H9 (cell line): Measurements from ENCODE around the gene MTARC2. TPM values are rescaled to one million over a fixed set of nuclear protein-coding genes. Genes with fewer than 3 reads are reported as not detected.
A peak's percentile ranks its signal among the peaks of the same experiment; 100 is the strongest.

Source experiments
- DNase-seq: peaks from one replicate; pipeline ENCODE4 v3.0.0-alpha.2; 2017
- H2AFZ ChIP-seq: one replicate; pipeline ENCODE4 v1.6.1; 2013; ENCODE audit warnings: mild to moderate bottlenecking, low read length, control low read depth, moderate library complexity
- H2AK5ac ChIP-seq: 2 replicates; pipeline ENCODE4 v1.6.1; 2013; ENCODE audit warnings: low read length, control low read depth, mixed read lengths; ENCODE audit not compliant: insufficient read length
- H2BK120ac ChIP-seq: one replicate; pipeline ENCODE4 v1.6.1; 2013; ENCODE audit warnings: low read depth, mild to moderate bottlenecking, low read length, control low read depth, inconsistent platforms; ENCODE audit not compliant: poor library complexity, severe bottlenecking
- H2BK12ac ChIP-seq: 2 replicates; pipeline ENCODE4 v1.6.1; 2013; ENCODE audit warnings: low read length, control low read depth, mixed read lengths, low read depth; ENCODE audit not compliant: insufficient read length
- H2BK15ac ChIP-seq: 2 replicates; pipeline ENCODE4 v1.6.1; 2013; ENCODE audit warnings: low read depth, low read length, control low read depth
- H2BK20ac ChIP-seq: one replicate; pipeline ENCODE4 v1.6.1; 2013; ENCODE audit warnings: low read depth, mild to moderate bottlenecking, low read length, control low read depth, inconsistent platforms; ENCODE audit not compliant: poor library complexity, severe bottlenecking
- H2BK5ac ChIP-seq: 2 replicates; pipeline ENCODE4 v1.6.1; 2013; ENCODE audit warnings: low read length, control low read depth, mixed read lengths; ENCODE audit not compliant: insufficient read length
- H3K14ac ChIP-seq: 2 replicates; pipeline ENCODE4 v1.6.1; 2013; ENCODE audit warnings: low read length, control low read depth; ENCODE audit not compliant: insufficient read depth
- H3K18ac ChIP-seq: 2 replicates; pipeline ENCODE4 v1.6.1; 2013; ENCODE audit warnings: low read depth, mild to moderate bottlenecking, mixed read lengths, low read length, control low read depth; ENCODE audit not compliant: insufficient read length
- H3K23ac ChIP-seq: 2 replicates; pipeline ENCODE4 v1.6.1; 2013; ENCODE audit warnings: low read length, control low read depth, mixed read lengths, low read depth; ENCODE audit not compliant: insufficient read length
- H3K23me2 ChIP-seq: 2 replicates; pipeline ENCODE4 v1.6.1; 2013; ENCODE audit warnings: low read depth, mild to moderate bottlenecking, mixed read lengths, low read length, control low read depth; ENCODE audit not compliant: insufficient read length, poor library complexity, severe bottlenecking
- H3K27ac ChIP-seq: 2 replicates; pipeline ENCODE4 v1.5.1; 2013; ENCODE audit warnings: low read length, control low read depth, mixed read lengths, low read depth; ENCODE audit not compliant: insufficient read length
- H3K27me3 ChIP-seq: 2 replicates; pipeline ENCODE4 v1.6.1; 2013; ENCODE audit warnings: low read length, control low read depth, inconsistent platforms; ENCODE audit not compliant: insufficient read depth
- H3K4ac ChIP-seq: 2 replicates; pipeline ENCODE4 v1.6.1; 2013; ENCODE audit warnings: low read depth, mild to moderate bottlenecking, control low read depth, inconsistent platforms, low read length, moderate library complexity
- H3K4me1 ChIP-seq: 2 replicates; pipeline ENCODE4 v1.6.1; 2013; ENCODE audit warnings: low read length, control low read depth, inconsistent platforms; ENCODE audit not compliant: insufficient read depth
- H3K4me2 ChIP-seq: 2 replicates; pipeline ENCODE4 v1.6.1; 2013; ENCODE audit warnings: low read length, control low read depth, mixed read lengths; ENCODE audit not compliant: insufficient read length, insufficient read depth
- H3K56ac ChIP-seq: 2 replicates; pipeline ENCODE4 v1.6.1; 2013; ENCODE audit warnings: low read depth, mild to moderate bottlenecking, mixed read lengths, low read length, control low read depth; ENCODE audit not compliant: insufficient read length
- H3K79me1 ChIP-seq: 2 replicates; pipeline ENCODE4 v1.6.1; 2013; ENCODE audit warnings: low read depth, mild to moderate bottlenecking, moderate library complexity, low read length, control low read depth, inconsistent platforms; ENCODE audit not compliant: insufficient read depth, poor library complexity, severe bottlenecking
- H3K79me2 ChIP-seq: 2 replicates; pipeline ENCODE4 v1.6.1; 2013; ENCODE audit warnings: low read length, control low read depth, inconsistent platforms; ENCODE audit not compliant: insufficient read depth
- H3K9ac ChIP-seq: 2 replicates; pipeline ENCODE4 v1.6.1; 2013; ENCODE audit warnings: low read length, control low read depth, mixed read lengths; ENCODE audit not compliant: insufficient read length; ENCODE audit errors: extremely low read depth
- H3K9me3 ChIP-seq: one replicate; pipeline ENCODE4 v1.6.1; 2013; ENCODE audit warnings: low read depth, low read length, inconsistent platforms; ENCODE audit not compliant: control insufficient read depth
- H3T11ph ChIP-seq: one replicate; pipeline ENCODE4 v1.6.1; 2013; ENCODE audit warnings: mild to moderate bottlenecking, low read length, control low read depth, inconsistent platforms
- H4K20me1 ChIP-seq: one replicate; pipeline ENCODE4 v1.6.1; 2013; ENCODE audit not compliant: control insufficient read depth, insufficient read length, insufficient read depth
- H4K5ac ChIP-seq: 2 replicates; pipeline ENCODE4 v1.6.1; 2013; ENCODE audit warnings: low read depth, mild to moderate bottlenecking, mixed read lengths, low read length, control low read depth; ENCODE audit not compliant: insufficient read length
- H4K8ac ChIP-seq: replicated peaks from 2 replicates; pipeline ENCODE4 v1.6.1; 2013; ENCODE audit warnings: low read length, control low read depth, mixed read lengths, low read depth; ENCODE audit not compliant: insufficient read length
- H4K91ac ChIP-seq: 2 replicates; pipeline ENCODE4 v1.6.1; 2013; ENCODE audit warnings: low read depth, mild to moderate bottlenecking, moderate library complexity, mixed read lengths, low read length, control low read depth; ENCODE audit not compliant: insufficient read length
- H3K27ac Mint-ChIP-seq, 3 experiments: 2 replicates in 2 of 3; 3 replicates in 1 of 3; pipeline ENCODE4 v1.8.0; 2020 to 2021; ENCODE audit warnings: mixed read lengths in 3 of 3, mild to moderate bottlenecking in 1 of 3, moderate library complexity in 1 of 3
- H3K27me3 Mint-ChIP-seq: 2 replicates; pipeline ENCODE4 v1.8.0; 2021; ENCODE audit warnings: low read depth, mild to moderate bottlenecking, moderate library complexity, mixed read lengths
- H3K36me3 Mint-ChIP-seq, 3 experiments: 2 replicates in 2 of 3; 3 replicates in 1 of 3; pipeline ENCODE4 v1.8.0; 2020 to 2021; ENCODE audit warnings: low read depth in 3 of 3, mixed read lengths in 3 of 3; ENCODE audit not compliant: insufficient read depth in 1 of 3
- H3K4me1 Mint-ChIP-seq, 2 experiments: 2 replicates each; pipeline ENCODE4 v1.8.0; 2020; ENCODE audit warnings: mixed read lengths in 2 of 2
- H3K4me3 Mint-ChIP-seq, 2 experiments: 2 replicates in 1 of 2; 3 replicates in 1 of 2; pipeline ENCODE4 v1.8.0; 2020 to 2021; ENCODE audit warnings: mild to moderate bottlenecking in 2 of 2, mixed read lengths in 2 of 2, moderate library complexity in 1 of 2
- H3K9me3 Mint-ChIP-seq, 2 experiments: 2 replicates in 1 of 2; 3 replicates in 1 of 2; pipeline ENCODE4 v1.8.0; 2020; ENCODE audit warnings: mild to moderate bottlenecking in 2 of 2, mixed read lengths in 2 of 2, moderate library complexity in 1 of 2
- WGBS: extraction: QIAGEN DNeasy Blood & Tissue Kit; methylation state at CpG from one replicate; pipeline ENCODE4 v1.1.7; 2013; ENCODE audit warnings: missing lambda C conversion rate, low lambda C conversion rate, mixed read lengths; ENCODE audit not compliant: insufficient read length; ENCODE audit errors: extremely low coverage; 5-methylcytosine and 5-hydroxymethylcytosine counted together
- total RNA-seq: library from RNA; stranded (reverse); gene quantifications from 2 replicates; pipeline ENCODE4 v1.2.1, GENCODE V29; 2021
- TF ChIP-seq, protein P1 (sequence below): fragments of 200-600 bp; sonication (generic); conservative IDR thresholded peaks from 3 replicates; pipeline ENCODE4 v1.8.0; 2021; ENCODE audit warnings: antibody characterized with exemption, mild to moderate bottlenecking

The MTARC2 gene
- total RNA-seq, 1 experiment from 2014 or later, result 7.7 TPM

- no CpG with 5 or more reads among the region's 6 CpGs for WGBS
- Histone ChIP-seq H2BK12ac (no peak overlapping the region), H4K8ac (no peak overlapping the region), H3K9ac (no peak overlapping the region), H4K5ac (no peak overlapping the region), H3T11ph (no peak overlapping the region), H2BK120ac (no peak overlapping the region), H3K9me3 (no peaks in the 10 kb centered on the region), H3K23me2 (peaks cover 15% of the 10 kb centered on the region), H2BK5ac (no peak overlapping the region), H3K23ac (no peak overlapping the region), H3K4me2 (no peak overlapping the region), H3K4ac (no peak overlapping the region), H3K56ac (no peak overlapping the region), H3K18ac (no peak overlapping the region), H3K4me1 (no peaks in the 10 kb centered on the region; the same call in 1 of the 2 replicates), H2BK20ac (no peak overlapping the region), H2AK5ac (no peak overlapping the region), H3K27ac (no peak overlapping the region), H3K79me2 (no peaks in the 10 kb centered on the region), H3K14ac (no peak overlapping the region), H2BK15ac (no peak overlapping the region), H3K27me3 (peaks cover 8% of the 10 kb centered on the region), H4K20me1 (no peaks in the 10 kb centered on the region), H2AFZ (no peak overlapping the region), H3K79me1 (no peaks in the 10 kb centered on the region), H4K91ac (no peak overlapping the region)
- peaks cover 1 to 5% (median 5%) of the 10 kb centered on the region in 3 experiments; a peak in 6 of 7 replicates for H3K36me3 Mint-ChIP-seq
- DNase-seq, result no peak
- TF ChIP-seq, protein P1, sequence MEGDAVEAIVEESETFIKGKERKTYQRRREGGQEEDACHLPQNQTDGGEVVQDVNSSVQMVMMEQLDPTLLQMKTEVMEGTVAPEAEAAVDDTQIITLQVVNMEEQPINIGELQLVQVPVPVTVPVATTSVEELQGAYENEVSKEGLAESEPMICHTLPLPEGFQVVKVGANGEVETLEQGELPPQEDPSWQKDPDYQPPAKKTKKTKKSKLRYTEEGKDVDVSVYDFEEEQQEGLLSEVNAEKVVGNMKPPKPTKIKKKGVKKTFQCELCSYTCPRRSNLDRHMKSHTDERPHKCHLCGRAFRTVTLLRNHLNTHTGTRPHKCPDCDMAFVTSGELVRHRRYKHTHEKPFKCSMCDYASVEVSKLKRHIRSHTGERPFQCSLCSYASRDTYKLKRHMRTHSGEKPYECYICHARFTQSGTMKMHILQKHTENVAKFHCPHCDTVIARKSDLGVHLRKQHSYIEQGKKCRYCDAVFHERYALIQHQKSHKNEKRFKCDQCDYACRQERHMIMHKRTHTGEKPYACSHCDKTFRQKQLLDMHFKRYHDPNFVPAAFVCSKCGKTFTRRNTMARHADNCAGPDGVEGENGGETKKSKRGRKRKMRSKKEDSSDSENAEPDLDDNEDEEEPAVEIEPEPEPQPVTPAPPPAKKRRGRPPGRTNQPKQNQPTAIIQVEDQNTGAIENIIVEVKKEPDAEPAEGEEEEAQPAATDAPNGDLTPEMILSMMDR, result no peak
- H3K27ac Mint-ChIP-seq, result no peak overlapping the region
- H3K4me1 Mint-ChIP-seq, result peaks cover 39 to 44% of the 10 kb centered on the region in 2 experiments
- H3K27me3 Mint-ChIP-seq, result peaks cover 51% of the 10 kb centered on the region
- 0 out of 5 replicates have a peak overlapping the region, but pooled peaks of 1 of the 2 experiments have one; percentile 19 for H3K4me3 Mint-ChIP-seq
- no peaks in the 10 kb centered on the region for H3K9me3 Mint-ChIP-seq
Measured at GRCh38 chr1:220750131-220750515, 2.0 kb downstream of the MTARC2 start.
